Ammon's horn (tissue), 1 donor: Measurements from ENCODE around the gene HBG1.

Experiments used
- DNase-seq: peaks from one replicate; pipeline ENCODE4 v3.0.0-alpha.2; 2016; ENCODE audit warnings: low spot score

HBG1 gene

GRCh38 chr11:5246772-5247471, 2.7 kb downstream of the HBG1 start:
- no peak for DNase-seq

DNA sequence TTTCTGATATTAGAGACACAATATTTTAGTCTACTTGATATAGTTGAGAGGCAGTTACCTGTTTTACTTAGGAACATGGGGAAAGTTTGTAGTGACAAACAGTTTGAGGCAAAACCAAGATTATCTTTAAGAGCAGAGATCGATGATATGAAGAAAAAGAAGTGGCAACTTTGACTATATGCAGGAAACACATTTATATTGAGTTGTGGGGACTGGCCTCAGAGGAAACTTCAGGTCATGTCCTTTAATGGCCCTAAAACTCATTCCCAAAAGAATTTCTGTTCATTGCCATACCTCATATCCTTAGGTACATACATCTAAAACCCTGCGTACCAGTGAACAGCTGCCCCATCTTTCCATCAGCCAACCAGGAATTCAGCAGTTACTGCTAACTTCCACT, 4.5 kb downstream of the HBG1 start:
- DNase-seq: no peak

DNA sequence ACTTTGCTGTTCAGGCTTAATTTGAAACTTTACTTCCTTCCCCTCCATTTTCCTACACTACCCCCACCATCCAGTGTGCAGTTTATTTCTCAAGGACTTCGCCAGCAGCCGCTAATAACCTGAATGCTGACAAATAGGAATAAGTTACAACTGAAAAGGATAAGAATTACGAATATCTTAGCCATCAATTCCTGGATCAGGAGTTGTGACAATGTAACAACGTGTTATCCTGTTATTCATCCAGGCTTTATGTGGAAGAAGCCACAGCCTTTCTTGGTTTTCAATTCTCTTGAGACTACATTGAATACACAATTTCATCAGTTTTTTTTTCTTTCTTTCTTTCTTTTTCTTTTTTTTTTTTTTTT, 5.9 kb downstream of the HBG1 start:
- no peak for DNase-seq

GRCh38 chr11:5242933-5243815, 6.5 kb downstream of the HBG1 start:
- DNase-seq: no peak

GRCh38 chr11:5242208-5242607, 7.4 kb downstream of the HBG1 start:
- DNase-seq: no peak

- no peak for DNase-seq
These were observed 8.2 kb downstream of the HBG1 start for GRCh38 chr11:5241458-5241857.

GRCh38 chr11:5240458-5240857, 9.2 kb downstream of the HBG1 start:
- no peak for DNase-seq

- DNase-seq: no peak
These were observed 9.6 kb downstream of the HBG1 start for GRCh38 chr11:5240056-5240455.

GRCh38 chr11:5239046-5239445, 10.6 kb downstream of the HBG1 start:
- DNase-seq: no peak

- no peak for DNase-seq
These were observed 11.2 kb downstream of the HBG1 start for GRCh38 chr11:5238486-5238885.

- DNase-seq: no peak
These were observed 12.2 kb downstream of the HBG1 start for GRCh38 chr11:5237420-5237819.

DNA sequence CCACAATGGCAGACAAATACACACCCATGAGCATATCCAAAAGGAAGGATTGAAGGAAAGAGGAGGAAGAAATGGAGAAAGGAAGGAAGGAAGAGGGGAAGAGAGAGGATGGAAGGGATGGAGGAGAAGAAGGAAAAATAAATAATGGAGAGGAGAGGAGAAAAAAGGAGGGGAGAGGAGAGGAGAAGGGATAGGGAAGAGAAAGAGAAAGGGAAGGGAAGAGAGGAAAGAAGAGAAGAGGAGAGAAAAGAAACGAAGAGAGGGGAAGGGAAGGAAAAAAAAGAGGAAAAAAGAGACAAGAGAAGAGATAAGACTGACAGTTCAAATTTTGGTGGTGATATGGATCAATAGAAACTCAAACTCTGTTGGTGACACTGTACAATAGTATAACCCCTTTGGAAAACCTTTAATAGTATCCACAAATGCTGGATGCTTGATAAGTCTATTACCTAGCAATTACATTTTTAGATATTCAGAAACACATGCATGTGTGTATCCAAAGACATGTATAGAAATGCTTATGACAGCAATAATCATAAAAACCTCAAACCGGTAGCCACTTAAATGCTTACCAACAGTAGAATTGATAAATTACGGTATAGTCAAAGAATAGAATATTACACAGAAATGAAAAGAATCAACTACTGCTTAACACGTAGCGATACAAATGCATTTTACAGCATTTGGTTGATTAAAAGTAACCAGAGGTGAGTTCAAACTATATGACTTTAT, 14.1 kb downstream of the HBG1 start:
- DNase-seq: no peak

DNA sequence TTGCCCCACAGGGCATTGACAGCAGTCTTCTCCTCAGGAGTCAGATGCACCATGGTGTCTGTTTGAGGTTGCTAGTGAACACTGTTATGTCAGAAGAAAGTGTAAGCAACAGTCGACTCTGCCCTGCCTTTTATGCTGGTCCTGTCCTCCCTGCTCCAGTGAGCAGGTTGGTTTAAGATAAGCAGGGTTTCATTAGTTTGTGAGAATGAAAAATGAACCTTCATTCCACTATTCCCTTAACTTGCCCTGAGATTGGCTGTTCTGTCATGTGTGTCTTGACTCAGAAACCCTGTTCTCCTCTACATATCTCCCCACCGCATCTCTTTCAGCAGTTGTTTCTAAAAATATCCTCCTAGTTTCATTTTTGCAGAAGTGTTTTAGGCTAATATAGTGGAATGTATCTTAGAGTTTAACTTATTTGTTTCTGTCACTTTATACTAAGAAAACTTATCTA, 15.2 kb downstream of the HBG1 start, which contains the start of gene HBD:
TSS of gene HBD (minus strand) at position 103 of the 454 bp plus-strand sequence. CDS start at position 53, 50 bp downstream.
- no peak for DNase-seq

DNA sequence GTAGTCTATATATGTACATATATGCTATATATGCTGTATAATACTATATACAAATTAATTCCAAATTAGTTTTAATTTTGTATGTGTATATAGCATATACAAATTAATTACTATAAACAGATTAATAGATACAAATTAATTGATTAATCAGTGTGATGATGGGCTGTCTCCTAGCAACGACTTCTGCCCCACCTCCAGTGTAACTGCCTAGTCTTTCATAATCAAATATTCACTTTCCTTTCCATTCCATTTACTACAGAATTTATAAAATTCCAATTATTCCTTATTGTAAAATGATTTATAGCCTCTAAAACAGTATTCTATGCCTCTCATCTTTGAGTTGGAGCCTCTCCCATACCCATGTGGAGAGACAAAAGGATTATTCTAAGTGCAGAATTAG, 16.4 kb downstream of the HBG1 start:
- DNase-seq: no peak

DNA sequence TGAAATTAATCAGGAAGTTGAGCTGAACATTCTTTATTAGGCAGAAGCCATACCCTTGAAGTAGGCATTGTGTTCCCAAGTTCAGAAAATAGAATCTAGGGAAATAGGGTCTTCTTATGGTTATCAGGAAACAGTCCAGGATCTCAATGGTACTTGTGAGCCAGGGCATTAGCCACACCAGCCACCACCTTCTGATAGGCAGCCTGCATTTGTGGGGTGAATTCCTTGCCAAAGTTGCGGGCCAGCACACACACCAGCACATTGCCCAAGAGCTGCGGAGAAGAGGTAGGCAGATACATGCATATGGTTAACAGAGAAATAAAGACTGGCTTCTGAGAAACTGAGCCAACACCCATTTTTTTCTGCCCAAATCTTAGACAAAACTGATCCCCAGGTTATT, 16.8 kb downstream of the HBG1 start:
- DNase-seq: no peak

DNA sequence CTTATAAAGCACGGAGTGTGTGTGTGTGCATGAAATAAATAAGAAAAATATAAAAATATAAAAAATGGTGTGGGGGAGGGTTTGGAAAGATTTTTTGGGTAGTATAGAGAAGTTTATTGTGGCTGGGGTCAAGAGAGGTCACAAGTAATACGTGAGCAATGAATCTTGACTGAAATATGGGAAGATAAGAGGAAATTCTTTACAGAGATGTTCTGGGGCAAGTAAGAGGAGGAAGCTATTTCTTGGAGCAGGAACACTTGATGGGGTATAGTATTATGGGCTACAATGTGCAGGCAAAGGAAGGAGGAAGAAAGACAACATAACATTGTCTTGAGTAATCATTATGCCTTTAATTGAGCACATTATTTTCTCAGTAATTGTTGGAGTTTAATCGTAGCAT, 17.5 kb downstream of the HBG1 start:
- DNase-seq: no peak

DNA sequence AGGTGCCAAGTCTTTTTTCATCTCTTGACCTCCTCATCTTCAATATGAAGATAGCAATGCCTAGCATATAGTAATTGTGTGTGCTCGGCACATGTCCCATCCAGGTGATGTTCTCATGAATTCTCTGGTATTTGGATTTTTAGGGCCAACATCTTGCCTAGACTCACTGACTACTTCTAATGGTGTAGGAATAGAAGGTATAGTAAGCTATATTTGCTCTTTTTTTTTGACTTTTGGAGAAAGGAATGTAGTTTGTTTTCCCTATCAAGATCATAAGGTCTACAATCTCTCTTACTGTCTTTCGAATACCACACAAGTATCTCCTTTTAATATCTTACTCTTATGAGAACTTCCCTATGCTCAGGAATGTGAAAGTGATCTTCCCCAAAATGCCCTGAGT, 18.5 kb downstream of the HBG1 start:
- no peak for DNase-seq

GRCh38 chr11:5230266-5230665, 19.4 kb downstream of the HBG1 start:
- DNase-seq: no peak

- DNase-seq: no peak
These were observed 19.9 kb downstream of the HBG1 start for GRCh38 chr11:5229796-5230195.

GRCh38 chr11:5229356-5229755, 20.3 kb downstream of the HBG1 start:
- DNase-seq: no peak

GRCh38 chr11:5228124-5228523, 21.5 kb downstream of the HBG1 start:
- no peak for DNase-seq

GRCh38 chr11:5227681-5228080, 22.0 kb downstream of the HBG1 start:
- no peak for DNase-seq
